ENCODE results near the gene CR1L.
"Not testable (repeated sequence)": the region's sequence is repeated elsewhere in the genome, so short reads cannot be mapped to it uniquely, and the experiment has no call there.

Gene CR1L

DNA sequence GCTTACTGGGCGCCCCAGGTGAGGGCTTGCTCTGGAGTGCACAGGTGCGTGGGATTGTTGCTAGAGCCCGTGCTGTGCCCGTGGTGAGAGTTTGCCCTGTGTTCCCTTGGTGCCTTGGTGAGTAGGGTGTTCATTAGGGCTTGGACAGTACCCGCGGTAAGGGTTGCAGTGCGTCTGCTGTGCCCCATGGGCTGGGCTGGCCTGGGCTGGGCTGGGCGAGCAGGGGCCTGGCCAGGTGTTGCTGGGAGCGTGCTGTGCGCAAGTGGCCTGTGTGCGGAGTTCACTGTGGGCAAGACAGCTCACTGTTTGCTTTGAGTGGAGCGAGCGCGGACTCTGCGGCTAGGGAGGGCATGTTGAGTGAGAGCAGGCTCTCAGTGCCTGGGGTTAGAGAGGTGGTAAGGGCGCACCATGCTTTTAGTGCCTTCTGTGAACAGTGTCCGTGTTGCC lies 725 bp downstream of the CR1L start:
- peak overlapping the region; percentile 48 for H3K4me3 ChIP-seq (ENCODE audit: low read depth, low read length)

DNA sequence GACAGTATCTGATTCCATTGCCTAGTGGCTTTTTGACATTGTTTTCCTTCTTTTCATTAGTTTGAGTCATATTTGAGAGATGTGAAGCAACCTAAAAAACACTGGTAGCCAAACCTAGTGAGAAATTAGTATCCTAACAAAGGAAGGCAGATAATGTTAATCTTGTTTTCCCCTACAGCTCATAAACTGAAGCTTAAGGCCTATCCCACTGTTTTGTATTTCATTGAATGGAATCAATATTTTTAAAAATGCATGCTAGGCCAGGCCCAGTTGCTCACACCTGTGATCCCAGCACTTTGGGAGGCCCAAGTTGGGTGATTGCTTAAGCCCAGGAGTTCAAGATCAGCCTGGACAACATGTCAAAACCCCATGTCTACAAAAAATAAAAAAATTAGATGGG lies 1.2 kb downstream of the CR1L start:
- peak overlapping the region; percentile 48 for H3K4me3 ChIP-seq (ENCODE audit: low read depth, low read length)

DNA sequence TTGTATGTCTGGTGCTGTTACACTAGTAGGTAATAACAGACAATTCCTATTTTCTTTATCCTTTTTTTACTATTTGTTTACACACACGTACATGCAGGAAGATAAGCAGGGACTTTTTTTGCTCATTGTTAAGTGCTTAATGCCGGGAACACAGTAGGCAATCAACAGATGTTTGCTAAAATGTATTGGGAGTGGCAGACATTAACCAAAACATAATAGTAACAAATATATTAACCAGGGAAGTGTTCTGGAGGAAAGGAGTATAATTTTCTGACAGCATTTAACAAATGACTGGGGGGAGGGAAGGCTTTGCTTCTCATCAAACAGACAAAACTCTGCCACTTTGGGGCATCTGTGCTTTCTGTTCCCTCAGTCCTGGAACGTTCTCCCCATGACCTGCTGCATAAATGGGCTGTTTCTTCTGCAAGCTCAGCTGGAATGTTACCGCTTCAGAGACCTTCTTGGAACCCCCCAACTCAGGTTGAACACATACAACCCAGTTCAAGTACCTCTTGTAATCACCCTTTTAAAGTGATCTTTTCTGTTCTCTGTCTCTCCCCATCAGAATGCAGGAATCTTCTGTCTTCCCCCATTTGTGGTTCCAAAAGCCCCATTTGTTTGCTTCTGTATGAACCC lies 2.1 kb downstream of the CR1L start:
- no peak overlapping the region for H3K4me3 ChIP-seq (ENCODE audit: low read depth, low read length)

DNA sequence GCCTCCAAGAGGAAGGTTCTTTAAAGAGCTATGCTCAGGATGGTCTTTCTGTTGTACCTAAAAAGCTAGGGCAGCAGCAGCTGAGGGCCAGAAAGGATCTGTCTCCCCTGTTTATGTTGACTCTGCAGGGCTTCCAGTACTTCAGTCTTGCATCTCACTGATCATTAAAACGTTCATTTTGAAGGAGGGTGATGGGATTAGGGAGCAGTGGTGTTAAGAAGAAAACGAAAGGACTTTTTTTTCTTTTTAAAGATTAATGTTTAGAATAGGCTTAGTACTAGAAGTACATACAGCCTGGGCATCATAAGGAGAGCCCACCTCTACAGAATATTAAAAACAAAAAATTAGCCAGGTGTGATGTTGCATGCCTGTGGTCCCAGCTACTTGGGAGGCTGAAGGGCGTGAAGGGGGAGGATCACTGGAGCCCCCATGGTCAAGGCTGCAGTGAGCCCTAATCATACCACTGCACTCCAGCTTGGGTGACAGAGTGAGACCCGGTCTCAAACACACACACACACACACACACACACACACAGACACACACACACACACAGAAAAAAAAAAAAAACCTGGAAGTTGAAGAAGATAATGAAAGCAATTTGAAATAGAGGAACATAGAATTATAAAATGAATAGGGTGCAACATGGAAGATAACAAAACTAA lies 2.9 kb downstream of the CR1L start:
- no peak overlapping the region for H3K4me3 ChIP-seq (ENCODE audit: low read depth, low read length)

DNA sequence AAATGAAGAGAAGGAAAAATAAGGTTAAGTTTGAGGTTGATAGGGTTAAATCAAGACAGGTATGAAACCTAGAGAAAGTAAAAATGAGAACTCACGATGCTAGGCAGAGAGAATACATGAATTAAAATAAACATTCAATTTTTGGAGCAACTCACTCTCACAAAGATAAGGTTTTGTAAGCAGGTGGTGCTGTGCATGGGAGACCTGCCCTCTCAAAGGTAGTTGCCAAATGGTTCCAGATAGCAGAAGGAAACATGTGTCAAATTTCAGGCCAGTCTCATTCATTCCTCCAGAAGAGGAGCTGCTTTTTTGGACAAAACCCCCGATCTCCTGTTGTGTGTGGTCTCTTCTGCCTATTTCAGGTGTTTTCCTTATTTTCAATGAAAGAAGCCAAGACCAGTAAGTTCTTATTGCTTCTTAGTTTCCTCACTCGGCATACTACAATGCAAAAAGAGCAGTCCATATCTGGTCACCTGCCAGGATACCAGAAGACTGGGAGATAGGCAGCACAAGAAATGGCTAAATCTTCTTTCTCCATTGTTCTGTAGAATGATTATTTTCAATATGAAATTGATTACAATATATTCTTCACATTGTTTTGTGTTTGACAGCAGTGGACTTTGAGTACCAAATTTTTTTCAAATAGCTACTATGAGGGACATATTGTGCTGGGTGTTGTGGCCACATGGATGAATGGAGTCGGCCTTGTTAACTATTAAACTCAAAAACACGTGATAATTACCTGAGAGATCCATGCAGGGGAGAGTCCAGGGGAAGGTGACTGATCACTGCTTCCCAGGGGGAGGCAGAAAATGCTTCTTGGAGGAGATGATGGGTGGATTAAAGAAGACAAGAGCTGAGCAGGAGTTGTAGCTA lies 3.6 kb downstream of the CR1L start:
- no peak overlapping the region for H3K4me3 ChIP-seq (ENCODE audit: low read depth, low read length)

DNA sequence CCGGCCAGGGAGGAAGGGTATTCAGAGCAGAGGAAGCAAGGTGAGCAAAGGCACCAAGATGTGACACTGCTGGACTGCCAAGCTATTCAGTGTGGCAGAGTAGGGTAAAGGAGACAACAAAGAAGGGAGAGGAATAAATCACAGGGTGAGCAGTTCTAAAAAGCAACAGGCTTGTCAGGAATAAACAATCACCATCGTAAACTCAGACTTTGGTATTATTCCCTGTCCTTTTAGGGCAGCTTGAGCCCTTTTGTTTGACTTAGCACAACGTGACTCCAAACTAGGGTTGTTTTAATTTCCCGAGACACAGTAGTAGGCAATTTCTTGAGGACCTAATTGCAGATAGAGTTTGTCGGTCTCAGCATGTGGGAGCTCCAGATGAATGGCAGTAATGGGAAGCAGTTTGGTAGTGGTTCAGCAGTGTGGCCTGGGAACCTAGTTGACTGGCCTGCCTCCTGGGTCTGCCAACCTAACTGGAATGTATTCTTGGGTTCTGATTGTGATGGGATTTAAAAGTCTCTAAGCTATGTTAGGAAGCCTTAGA lies 4.3 kb downstream of the CR1L start:
- H3K4me3 ChIP-seq (ENCODE audit: low read depth, low read length) = no peak overlapping the region

DNA sequence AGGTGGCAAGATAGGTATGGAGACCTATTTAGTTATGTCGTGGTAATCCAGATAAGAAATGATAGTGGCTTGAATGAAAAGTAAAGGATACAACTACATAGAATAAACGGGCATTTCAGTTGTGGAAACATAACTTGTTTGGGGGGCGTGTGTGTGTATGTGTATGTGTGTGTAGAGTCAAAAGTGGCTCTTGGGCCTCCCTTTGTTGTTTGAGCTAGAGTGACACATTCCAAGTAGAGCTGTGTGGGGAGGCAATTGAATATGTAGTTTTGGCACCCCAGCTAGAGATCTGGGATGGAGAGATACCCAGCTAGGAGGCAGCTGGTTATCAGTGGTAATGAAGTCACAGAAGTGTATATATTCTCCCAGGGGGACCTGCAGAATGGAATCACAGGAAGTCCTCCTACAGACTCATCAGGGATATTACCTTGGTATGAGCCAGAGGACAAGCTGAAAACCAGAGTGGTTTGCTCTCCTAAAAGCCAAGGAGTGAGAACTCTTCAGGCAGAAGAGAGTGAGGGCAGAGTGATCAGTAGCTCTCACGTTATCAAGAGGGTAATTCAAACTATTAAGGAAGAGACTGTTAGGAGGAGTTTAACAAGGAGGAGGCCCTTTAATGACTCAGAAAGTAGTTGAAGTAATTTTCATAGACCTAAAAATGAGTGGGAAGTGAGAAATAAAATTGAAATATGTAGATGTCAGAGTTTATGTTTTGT lies 5.1 kb downstream of the CR1L start:
- no peak overlapping the region for H3K4me3 ChIP-seq (ENCODE audit: low read depth, low read length)

DNA sequence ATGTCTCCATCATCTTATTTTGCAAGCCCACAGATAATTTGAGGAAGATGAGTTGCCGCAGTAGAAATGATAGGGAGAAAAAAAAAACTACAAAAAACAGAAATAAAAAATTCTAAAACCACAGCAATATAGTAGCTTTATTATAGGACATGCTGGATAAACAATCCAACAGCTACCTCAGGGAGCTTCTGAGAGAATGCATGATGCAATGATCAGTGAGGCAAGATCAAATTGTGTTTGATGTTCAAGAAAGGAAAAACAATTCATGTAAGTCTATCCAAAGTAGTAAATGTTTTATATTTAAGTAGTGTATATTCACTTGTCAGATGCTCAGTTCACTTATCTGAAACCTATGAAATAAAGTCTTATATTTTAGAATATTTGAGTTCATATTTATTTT lies 6.7 kb downstream of the CR1L start:
- H3K4me3 ChIP-seq (ENCODE audit: low read depth, low read length) = no peak overlapping the region

DNA sequence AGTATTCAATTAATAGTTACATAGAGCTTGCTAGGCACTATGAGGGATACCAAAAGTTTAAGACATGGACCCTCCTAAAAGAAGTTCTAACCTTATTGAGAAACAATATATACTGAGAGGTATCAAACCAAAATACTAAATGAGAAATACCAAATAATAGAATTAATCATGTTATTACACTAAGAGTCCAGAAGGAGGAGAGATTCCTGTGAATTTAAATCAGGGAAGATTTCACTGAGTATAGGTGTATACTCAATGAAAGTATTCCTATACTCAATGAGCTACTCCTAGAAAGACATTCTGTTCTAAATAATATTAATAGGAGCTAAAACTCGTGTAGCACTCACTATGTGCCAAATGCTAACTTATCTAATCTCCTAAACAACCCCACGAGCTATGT lies 9.4 kb downstream of the CR1L start:
- H3K4me3 ChIP-seq (ENCODE audit: low read depth, low read length) = no peak overlapping the region

DNA sequence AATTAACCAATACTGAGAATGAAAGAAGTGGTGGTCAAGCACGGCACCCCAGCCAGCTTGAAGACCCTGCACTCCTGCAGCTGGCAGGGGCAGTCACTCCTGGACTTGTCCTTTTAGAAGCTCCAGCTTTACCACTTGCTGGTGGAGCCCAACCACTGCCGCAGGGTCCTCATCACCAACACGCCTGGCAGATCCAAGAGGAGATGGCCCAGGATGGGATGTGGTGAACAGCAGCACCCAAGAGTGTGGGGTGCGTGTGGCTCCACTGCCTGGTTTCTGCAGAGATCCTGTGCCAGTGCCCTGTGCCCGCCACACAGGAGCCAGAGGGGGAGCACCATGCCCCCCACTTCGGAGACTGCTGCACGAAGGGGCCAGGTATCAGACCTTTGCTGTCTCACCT lies 13.5 kb downstream of the CR1L start:
- no peak overlapping the region for H3K4me3 ChIP-seq (ENCODE audit: low read depth, low read length)

DNA sequence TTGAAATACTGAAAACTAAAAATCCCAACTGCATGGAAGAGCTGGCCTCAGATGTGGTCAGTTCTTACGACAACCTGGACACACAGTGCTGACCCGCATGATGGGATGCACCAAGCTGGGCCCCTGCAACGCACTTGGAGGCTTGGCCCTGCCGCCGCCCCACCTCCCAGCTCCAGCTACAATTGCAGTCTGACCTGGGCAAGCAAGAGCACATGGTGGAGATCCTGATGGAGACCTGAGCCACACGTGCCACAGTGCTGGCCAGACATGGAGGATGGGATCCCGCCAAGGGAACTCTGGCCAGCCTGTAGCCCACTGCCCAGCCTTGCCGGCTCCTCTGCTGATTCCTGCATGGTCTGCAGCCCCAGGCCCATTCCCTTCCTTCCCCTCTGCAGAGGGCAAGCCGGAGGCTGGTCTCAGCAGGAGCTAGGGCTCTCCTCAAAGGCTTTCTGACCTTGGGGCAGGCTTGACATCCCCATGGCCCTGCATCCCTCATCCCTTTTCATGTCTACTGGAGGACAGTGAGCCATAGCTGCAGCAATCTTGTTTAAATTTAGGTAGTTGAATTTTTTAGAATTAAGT lies 14.1 kb downstream of the CR1L start:
- H3K4me3 ChIP-seq (ENCODE audit: low read depth, low read length) = no peak overlapping the region

DNA sequence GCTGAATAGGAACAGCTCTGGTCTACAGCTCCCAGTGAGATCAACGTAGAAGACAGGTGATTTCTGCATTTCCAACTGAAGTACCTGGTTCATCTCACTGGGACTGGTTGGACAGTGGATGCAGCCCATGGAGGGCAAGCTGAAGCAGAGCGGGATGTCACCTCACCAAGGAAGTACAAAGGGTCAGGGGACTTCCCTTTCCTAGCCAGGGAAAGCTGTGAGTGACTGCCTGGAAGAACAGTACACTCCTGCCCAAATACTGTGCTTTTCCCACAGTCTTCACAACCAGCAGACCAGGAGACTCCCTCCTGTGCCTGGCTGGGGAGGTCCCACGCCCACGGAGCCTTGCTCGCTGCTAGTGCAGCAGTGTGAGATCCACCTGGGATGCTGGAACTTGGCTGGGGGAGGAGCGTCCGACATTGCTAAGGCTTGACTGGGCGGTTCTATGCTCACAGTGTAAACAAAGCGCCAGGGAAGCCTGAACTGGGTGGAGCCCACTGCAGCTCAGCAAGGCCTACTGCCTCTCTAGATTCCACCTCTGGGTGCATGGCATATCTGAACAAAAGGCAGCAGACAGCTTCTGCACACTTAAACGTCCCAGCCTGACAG lies 14.7 kb downstream of the CR1L start:
- H3K4me3 ChIP-seq (ENCODE audit: low read depth, low read length) = no peak overlapping the region

DNA sequence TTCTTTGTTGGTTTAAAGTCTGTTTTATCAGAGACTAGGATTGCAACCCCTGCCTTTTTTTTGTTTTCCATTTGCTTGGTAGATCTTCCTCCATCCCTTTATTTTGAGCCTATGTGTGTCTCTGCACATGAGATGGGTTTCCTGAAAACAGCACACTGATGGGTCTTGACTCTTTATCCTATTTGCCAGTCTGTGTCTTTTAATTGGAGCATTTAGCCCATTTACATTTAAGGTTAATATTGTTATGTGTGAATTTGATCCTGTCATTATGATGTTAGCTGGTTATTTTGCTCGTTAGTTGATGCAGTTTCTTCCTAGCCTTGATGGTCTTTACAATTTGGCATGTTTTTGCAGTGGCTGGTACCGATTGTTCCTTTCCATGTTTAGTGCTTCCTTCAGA lies 16.5 kb downstream of the CR1L start:
- H3K4me3 ChIP-seq (ENCODE audit: low read depth, low read length) = not testable (repeated sequence)

DNA sequence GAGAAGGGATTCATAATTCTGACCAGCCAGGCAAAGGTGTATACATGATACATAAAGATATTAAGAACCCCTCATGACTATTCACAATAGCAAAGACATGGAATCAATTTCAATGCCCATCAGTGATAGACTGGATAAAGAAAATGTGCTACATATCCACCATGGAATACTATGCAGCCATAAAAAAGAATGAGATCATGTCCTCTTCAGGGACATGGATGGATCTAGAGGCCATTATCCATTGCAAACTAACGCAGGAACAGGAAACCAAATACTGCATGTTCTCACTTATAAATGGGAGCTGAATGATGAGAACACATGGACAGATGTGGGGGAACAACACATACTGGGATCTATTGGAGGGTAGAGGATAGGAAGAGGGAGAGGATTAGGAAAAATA lies 21.4 kb downstream of the CR1L start:
- H3K4me3 ChIP-seq (ENCODE audit: low read depth, low read length) = no peak overlapping the region

DNA sequence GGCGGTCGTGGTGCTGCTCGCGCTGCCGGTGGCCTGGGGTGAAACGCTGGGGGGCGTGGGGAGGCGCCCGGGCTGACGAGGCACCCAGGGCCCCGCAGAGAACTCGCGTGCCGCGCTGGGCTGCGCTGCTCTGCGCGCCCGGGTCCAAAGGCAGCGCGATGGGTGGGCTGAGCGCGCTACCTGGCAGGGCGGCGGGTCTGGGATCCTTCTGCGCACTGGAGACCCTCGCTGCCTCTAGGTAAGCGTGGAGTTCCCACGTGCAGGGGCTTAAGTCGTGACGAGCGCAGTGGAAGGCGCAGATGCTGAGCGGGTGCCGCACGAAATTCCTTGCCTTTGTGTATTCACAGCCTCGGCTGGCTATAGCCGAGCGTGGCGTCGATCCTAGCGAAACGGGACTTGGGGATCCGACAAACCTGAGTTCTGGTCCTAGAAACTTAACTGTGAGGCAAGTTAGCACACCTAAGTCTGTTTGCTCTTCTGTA lies 24.6 kb downstream of the CR1L start:
- H3K4me3 ChIP-seq (ENCODE audit: low read depth, low read length) = no peak overlapping the region

DNA sequence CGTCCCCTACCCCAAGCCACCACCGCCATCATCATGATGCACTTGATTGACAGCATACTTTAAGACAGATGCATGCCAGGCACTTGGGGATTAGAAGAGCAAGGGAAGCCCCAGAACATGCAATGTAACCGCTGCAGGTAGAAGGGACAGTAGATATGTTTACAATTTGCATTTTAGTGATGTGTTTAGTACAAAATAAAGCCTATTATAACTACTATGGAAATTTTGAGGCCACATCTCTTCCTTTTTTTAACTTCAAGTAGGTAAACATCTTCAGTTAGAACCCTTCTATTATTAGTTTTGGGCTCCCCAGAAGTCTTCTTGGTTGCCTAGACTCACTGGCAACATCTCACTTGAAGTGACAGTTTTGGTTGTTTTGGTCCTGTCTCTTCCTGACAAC lies 25.3 kb downstream of the CR1L start:
- no peak overlapping the region for H3K4me3 ChIP-seq (ENCODE audit: low read depth, low read length)

DNA sequence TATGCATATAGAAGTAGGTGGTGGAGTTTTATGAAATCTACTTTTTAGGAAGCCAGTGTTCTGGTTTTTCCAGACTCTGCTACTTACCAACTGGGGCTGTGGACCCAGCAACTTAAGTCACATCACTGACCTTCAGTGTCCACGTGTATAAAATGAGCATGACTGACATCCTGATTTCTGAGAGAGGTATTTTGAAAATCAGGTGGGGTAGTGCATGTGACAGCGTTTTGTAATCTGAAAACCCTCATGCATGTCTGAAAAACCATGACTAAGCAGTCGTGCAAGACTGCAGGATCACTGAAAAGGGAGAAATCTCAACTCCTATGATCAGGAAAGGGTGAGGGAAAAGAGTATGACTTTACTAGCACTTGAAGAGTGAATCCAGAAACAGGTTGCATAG lies 26.1 kb downstream of the CR1L start:
- no peak overlapping the region for H3K4me3 ChIP-seq (ENCODE audit: low read depth, low read length)

DNA sequence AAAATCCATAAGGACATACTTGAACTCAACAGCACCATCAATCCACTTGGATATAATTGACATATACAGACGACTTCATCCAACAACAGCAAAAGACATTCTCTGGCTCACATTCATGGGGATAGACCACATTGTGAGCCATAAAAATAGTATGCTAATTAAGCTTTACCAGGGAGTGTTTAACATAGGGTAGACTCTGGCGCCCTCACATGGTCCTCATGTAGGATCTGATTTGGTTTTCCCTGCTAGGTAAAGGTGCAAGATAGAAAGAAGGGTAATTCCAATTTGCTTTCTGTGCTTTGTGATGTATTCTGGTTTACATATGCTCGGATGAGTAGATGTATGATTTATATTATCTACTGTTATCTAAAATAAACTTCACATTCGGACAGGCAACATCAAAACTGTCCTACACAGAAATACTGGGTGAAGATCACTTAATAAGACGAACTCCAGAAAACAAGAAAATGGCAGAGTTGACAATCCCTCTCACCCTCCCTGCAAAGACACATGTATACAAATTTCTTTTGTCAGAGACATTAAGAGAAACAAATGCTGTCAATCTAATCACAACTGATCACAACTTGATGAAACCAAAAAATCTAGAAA lies 27.7 kb downstream of the CR1L start:
- H3K4me3 ChIP-seq (ENCODE audit: low read depth, low read length) = no peak overlapping the region

DNA sequence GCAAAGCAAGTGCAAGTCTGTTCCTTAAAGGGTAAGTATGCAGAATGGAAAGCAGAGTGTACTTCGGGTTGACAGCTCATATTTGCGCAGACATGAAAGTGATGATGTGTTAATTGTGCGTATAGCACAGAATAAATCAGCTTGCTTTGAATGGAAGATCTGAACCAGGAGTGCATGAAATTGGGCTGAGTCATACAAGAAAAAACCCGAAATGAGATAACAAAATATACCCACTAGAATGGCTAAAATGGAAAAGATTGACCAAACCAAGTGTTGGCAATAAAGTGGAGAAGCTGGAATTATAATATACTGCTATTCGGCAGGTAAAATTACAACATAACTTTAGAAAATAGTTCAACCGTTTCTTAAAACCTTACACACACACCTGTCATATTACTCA lies 28.5 kb downstream of the CR1L start:
- H3K4me3 ChIP-seq (ENCODE audit: low read depth, low read length) = no peak overlapping the region

DNA sequence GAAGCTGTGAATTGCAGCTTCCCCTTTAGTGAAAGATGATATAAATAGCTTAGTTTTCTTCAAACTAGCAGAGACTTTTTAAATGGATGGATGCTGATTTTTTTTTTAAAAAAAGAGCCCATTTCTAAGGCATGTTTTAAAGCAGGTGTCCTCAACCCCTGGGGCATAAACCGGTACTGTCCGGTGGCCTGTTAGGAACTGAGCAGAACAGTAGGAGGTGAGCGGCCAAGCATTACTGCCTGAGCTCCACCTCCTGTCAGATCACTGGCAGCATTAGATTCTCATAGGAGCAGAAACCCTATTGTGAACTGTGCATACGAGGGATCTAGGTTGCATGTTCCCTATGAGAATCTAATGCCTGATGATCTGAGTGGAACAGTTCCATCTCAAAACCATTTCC lies 31.2 kb downstream of the CR1L start:
- no peak overlapping the region for H3K4me3 ChIP-seq (ENCODE audit: low read depth, low read length)

Measured in iPS-11a (cell line).